PFSK-1 (cell line): ENCODE measurements around the gene RABGAP1L.

Source experiments
- FOXP2 ChIP-seq: optimal IDR thresholded peaks from 2 replicates; pipeline ENCODE3; 2011; ENCODE audit warnings: borderline replicate concordance, control low read depth, inconsistent platforms; ENCODE audit not compliant: insufficient read depth; ENCODE audit errors: extremely low read length, extremely low read depth
- POLR2AphosphoS5 ChIP-seq: IDR thresholded peaks from 2 replicates; pipeline ENCODE4 v1.6.1; 2012; ENCODE audit warnings: low read depth, mild to moderate bottlenecking, control low read depth, low read length, moderate library complexity
- SIN3A ChIP-seq: IDR thresholded peaks from 2 replicates; pipeline ENCODE4 v1.6.1; 2012; ENCODE audit warnings: mild to moderate bottlenecking, low read length, moderate library complexity, borderline replicate concordance; ENCODE audit not compliant: insufficient read depth
- TAF1 ChIP-seq: IDR thresholded peaks from 2 replicates; pipeline ENCODE4 v1.6.1; 2012; ENCODE audit warnings: low read length, control low read depth, borderline replicate concordance; ENCODE audit not compliant: insufficient read depth
- TF ChIP-seq, protein P1 (sequence below), 2 experiments: IDR thresholded peaks; 2 replicates each; pipeline versions ENCODE4 v1.6.1 to v1.8.0; 2011 to 2012; ENCODE audit warnings: low read depth in 2 of 2, low read length in 2 of 2, control low read depth in 1 of 2, inconsistent platforms in 1 of 2, mild to moderate bottlenecking in 1 of 2, moderate library complexity in 1 of 2; ENCODE audit not compliant: insufficient read depth in 1 of 2

RABGAP1L gene

DNA sequence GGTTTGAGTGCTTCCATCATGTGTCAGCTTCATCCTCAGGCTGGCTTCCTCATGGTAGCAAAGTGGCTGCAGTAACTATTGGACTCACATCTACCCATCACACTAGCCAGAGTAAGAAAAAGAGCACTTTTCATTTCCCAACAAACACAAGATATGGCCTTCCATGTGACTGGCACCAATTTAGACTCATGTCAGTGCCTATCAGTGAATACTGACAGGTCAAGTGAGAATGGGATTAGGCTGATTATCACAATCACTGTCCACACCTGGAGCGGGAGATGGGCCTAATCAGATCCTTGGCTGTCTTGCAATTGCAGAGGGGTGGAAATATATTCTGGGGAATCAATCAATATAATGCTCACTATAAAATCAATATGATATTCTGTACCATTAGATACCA lies 2.9 kb upstream of the RABGAP1L start:
- TF ChIP-seq SIN3A = no peak
- no peak for TF ChIP-seq FOXP2
- TF ChIP-seq, protein P1, sequence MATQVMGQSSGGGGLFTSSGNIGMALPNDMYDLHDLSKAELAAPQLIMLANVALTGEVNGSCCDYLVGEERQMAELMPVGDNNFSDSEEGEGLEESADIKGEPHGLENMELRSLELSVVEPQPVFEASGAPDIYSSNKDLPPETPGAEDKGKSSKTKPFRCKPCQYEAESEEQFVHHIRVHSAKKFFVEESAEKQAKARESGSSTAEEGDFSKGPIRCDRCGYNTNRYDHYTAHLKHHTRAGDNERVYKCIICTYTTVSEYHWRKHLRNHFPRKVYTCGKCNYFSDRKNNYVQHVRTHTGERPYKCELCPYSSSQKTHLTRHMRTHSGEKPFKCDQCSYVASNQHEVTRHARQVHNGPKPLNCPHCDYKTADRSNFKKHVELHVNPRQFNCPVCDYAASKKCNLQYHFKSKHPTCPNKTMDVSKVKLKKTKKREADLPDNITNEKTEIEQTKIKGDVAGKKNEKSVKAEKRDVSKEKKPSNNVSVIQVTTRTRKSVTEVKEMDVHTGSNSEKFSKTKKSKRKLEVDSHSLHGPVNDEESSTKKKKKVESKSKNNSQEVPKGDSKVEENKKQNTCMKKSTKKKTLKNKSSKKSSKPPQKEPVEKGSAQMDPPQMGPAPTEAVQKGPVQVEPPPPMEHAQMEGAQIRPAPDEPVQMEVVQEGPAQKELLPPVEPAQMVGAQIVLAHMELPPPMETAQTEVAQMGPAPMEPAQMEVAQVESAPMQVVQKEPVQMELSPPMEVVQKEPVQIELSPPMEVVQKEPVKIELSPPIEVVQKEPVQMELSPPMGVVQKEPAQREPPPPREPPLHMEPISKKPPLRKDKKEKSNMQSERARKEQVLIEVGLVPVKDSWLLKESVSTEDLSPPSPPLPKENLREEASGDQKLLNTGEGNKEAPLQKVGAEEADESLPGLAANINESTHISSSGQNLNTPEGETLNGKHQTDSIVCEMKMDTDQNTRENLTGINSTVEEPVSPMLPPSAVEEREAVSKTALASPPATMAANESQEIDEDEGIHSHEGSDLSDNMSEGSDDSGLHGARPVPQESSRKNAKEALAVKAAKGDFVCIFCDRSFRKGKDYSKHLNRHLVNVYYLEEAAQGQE (IDR thresholded peaks at IDR 0.05; ENCODE audit: insufficient read depth in 1 of 2, low read depth in 2 of 2, low read length in 2 of 2) = no peak
- TF ChIP-seq TAF1 = no peak
- no peak for TF ChIP-seq POLR2AphosphoS5

DNA sequence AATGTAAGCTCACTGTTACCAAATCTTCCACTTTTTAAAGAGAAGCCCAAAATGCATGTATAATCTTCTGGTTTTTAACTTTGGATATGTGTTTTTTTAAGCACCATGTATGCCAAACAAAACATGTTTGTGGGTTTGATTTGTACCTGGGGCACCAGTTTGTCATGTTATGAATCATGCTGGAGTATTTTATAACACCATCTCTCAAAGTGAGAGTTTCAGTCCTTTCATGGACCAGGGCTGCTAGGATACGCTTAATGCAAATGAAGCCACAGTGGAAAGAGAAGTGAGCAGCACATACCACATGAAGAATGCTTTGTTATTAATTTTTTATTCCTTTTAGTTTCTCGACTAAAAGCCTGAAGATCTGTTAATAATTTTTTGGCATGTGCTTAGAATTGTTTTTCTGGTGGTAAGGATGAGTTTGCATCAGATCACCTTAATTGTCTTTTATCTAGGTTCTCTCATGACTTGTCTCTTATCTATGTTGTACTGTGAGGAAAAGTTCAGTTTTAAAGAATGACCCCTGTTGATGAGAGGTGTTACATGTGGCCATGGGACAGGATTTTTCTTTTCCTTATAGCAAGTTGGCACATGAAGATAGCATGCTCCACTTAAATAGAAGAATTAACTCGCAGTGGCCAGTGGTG lies 2.0 kb upstream of the RABGAP1L start:
- TF ChIP-seq, protein P1 (IDR thresholded peaks at IDR 0.05; ENCODE audit: insufficient read depth in 1 of 2, low read depth in 2 of 2, low read length in 2 of 2) = no peak
- no peak for TF ChIP-seq TAF1
- no peak for TF ChIP-seq FOXP2
- no peak for TF ChIP-seq SIN3A
- TF ChIP-seq POLR2AphosphoS5 = no peak

DNA sequence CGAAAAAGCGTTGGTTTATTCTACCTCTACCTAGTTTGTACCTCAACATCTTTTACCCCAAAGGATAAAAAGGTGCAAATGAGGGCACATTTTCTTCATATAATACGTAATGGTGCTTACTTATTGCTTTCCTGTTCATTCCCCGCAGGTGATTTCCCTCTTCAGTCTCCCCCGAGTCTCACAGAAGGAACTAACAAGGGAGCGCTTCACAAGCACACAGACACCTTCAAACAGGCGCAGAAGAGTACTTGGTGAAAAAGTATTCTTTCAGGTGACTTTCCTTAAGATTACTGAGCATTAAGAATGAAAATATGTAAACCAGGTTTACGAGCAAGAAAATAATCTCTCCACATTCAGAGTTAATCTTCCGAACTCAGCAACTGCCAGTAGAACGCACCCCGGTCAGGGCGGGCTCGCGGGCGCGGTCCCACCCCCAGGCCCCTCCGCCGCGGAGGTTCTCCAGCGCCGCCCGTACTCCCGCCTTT lies 511 bp upstream of the RABGAP1L start:
- TF ChIP-seq FOXP2 = no peak
- TF ChIP-seq, protein P1 (IDR thresholded peaks at IDR 0.05; ENCODE audit: insufficient read depth in 1 of 2, low read depth in 2 of 2, low read length in 2 of 2) = no peak
- no peak for TF ChIP-seq SIN3A
- TF ChIP-seq POLR2AphosphoS5 = no peak
- no peak for TF ChIP-seq TAF1

DNA sequence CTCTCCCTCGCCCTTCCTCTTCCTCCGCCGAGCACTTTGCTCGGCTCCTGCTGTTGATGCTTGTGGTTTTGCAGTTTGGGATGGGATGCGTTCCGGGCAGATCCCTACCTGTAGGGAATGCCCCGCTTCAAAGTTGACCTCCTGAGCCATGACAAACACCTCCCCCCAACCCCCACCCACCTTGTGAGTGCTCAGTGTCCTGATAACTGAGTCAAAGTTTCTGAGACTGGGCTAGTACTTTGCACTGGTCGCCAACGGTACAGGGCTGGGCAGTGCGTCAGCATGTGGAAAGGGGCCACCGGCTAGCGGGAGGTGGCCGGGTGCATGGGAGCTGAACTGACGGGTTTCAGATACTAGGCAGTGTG lies 771 bp downstream of the RABGAP1L start:
- TF ChIP-seq SIN3A (no peak), TAF1 (no peak), POLR2AphosphoS5 (no peak), FOXP2 (no peak)
- TF ChIP-seq, protein P1 (IDR thresholded peaks at IDR 0.05; ENCODE audit: insufficient read depth in 1 of 2, low read depth in 2 of 2, low read length in 2 of 2) = no peak

DNA sequence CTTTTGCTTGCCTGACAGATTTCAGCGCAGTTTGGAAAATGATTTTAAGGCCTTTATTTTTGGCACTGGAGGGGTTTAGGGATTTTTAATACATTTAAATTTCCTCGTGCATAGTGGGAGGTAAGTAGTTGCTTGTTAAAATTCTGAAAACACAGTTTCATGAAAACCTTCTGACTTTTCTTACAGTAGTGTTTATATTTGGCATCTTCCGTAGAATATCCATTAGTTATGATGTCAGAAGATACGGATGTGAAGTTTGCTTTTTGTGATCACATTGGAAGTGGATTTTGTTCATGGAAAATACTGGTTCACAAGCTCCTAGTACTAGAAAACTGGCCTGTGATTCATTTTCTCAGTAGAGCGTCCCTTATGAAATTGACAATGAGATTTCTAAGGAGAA lies 1.3 kb downstream of the RABGAP1L start:
- TF ChIP-seq, protein P1 (IDR thresholded peaks at IDR 0.05; ENCODE audit: insufficient read depth in 1 of 2, low read depth in 2 of 2, low read length in 2 of 2) = no peak
- TF ChIP-seq FOXP2 (no peak), TAF1 (no peak), SIN3A (no peak), POLR2AphosphoS5 (no peak)
